Activated CD4-positive, alpha-beta T cell treated with anti-CD3 and anti-CD28 coated beads, Interleukin-2, amount 50 U/mL, for 1 hour (primary cell): ENCODE data around the gene MRPL55.

Experiments
- DNase-seq: peaks from one replicate; pipeline ENCODE4 v3.0.0-alpha.2; 2020

Gene MRPL55

DNA sequence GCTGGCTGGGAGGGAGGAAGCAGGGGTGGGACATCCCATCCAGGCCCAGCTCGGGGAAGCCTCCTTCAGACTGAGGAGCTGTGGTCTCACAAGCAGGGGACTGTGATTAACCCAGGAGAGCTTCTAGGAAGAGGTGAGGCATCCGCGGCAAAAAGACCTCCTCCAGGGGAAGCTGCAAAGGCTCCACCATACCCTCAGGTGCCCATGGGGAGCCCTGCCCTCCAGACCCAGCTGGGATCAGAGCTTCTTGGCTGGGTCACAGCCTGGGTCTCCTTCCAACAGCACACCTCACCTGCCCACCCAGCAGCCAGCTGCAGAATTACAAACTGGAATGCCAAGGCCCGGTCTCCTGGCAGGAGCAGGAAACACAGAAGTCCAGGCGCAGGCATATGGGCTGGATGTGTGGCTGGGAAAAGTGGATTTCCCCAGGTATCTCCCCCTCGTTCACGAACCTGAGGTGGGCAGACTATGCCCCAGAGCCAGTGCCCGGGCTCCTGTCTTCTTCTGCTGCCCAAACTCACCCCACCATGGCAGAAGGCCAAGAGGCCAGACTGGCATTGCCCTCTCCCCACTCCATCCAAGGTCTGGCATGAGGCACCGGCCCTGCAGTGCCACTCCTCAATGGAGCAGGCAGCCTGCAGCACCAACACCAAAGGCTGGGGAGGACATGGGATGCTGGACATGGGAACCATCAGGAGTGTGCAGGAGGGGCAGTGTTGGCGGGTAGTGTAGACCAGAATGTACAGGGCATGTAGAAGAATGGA, 42.0 kb downstream of the MRPL55 start:
- no peak for DNase-seq

- DNase-seq, result no peak
Observed at GRCh38 chr1:228066416-228066815, 42.7 kb downstream of the MRPL55 start.

DNA sequence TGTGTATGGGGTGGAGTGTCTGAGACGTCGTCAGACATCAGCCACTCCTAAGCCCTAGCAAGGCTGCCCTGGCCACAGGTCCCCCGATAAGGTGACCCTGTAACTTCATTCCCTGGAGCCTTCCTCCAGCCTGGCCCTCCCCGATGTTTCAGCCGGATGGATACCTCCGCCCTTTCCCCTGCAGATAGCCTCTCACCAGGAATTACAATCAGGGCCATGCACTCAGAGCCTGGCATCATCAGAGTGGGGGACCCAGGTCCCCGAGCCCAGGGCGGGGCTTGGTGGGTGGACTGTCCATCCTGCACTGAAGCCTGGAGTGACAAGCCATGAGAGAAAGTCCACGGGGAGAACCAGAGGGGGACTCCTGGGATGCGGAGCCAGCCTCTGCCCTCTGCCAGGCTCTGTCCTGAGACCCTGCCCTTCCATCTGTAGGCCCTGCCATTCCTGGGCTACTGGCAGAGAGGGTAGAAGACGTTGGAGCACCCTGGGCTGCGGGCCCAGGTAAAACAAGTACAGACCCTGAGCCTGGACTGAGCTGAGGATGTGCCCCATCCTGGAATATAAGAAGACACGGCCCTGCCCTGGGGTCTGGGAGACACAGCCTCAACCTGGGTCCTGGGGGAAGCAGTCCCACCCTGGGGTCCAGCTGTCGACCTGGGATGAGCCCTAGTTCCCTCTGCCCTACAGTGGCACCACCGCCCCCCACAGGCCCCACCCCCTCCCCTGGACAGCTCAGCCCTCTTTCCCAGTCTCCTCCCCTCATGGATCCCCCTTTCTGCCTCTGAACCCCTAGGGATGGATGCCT, 43.4 kb downstream of the MRPL55 start:
- DNase-seq, result no peak

GRCh38 chr1:228064741-228065542, 44.2 kb downstream of the MRPL55 start:
- DNase-seq, result no peak

- no peak for DNase-seq
Observed at GRCh38 chr1:228064296-228064695, 44.8 kb downstream of the MRPL55 start.

DNA sequence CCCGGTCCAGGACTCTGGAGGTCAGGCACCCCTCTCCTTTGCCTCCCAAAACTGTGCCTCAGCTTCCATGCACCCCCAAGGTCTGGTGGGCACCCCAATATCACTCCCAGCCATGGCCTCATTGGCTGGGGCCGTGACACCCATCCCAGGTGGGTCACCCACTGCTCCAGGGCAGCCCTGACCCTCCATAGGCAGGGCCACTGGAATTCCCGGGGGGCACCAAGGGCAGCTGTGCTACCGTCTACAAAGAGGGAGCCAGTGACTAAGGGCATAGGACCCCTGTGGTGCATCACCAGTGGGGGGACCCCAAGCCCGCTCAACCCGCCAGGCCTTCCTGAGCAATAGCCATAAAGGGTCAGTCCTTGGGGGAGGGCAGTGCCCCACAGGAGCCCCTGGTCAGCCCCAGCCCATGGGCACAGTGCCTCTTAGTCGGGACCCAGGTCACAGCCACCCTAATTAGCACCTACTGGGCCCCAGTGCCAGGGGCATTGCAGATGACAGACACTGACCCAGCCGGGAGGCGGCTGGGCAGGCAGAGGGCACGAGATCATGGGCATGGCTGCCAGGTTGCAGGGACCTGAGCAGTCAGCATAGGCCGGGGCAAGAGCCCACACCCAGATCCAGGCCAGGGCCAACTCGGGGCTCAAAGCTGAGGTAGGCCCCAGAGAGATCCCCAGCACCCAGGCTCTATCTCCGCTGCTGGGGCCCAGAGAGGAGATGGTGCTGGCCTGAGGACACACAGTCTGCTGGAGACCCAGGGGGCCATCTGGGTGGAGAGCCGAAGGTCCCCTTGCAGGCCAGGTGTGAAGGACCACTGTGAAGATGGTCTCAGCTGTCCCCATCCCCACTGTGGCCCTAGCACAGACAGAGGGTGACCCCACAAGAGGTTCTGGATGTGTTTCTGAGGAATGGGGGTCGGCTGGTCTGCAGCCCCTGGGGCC, 45.6 kb downstream of the MRPL55 start:
- DNase-seq, result no peak

GRCh38 chr1:228062812-228063211, 46.3 kb downstream of the MRPL55 start:
- no peak for DNase-seq

GRCh38 chr1:228062085-228062791, 46.9 kb downstream of the MRPL55 start:
- no peak for DNase-seq

- no peak for DNase-seq
Observed at GRCh38 chr1:228061411-228062084, 47.6 kb downstream of the MRPL55 start.

- no peak for DNase-seq
Observed at GRCh38 chr1:228060458-228061190, 48.5 kb downstream of the MRPL55 start.

GRCh38 chr1:228059634-228060457, 49.3 kb downstream of the MRPL55 start:
- DNase-seq, result peak; percentile 66

DNA sequence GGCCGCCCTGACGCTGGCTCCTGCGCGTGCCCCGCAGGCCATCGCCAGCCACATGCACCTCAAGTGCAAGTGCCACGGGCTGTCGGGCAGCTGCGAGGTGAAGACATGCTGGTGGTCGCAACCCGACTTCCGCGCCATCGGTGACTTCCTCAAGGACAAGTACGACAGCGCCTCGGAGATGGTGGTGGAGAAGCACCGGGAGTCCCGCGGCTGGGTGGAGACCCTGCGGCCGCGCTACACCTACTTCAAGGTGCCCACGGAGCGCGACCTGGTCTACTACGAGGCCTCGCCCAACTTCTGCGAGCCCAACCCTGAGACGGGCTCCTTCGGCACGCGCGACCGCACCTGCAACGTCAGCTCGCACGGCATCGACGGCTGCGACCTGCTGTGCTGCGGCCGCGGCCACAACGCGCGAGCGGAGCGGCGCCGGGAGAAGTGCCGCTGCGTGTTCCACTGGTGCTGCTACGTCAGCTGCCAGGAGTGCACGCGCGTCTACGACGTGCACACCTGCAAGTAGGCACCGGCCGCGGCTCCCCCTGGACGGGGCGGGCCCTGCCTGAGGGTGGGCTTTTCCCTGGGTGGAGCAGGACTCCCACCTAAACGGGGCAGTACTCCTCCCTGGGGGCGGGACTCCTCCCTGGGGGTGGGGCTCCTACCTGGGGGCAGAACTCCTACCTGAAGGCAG, 50.0 kb downstream of the MRPL55 start:
- peak; percentile 57 for DNase-seq

DNA sequence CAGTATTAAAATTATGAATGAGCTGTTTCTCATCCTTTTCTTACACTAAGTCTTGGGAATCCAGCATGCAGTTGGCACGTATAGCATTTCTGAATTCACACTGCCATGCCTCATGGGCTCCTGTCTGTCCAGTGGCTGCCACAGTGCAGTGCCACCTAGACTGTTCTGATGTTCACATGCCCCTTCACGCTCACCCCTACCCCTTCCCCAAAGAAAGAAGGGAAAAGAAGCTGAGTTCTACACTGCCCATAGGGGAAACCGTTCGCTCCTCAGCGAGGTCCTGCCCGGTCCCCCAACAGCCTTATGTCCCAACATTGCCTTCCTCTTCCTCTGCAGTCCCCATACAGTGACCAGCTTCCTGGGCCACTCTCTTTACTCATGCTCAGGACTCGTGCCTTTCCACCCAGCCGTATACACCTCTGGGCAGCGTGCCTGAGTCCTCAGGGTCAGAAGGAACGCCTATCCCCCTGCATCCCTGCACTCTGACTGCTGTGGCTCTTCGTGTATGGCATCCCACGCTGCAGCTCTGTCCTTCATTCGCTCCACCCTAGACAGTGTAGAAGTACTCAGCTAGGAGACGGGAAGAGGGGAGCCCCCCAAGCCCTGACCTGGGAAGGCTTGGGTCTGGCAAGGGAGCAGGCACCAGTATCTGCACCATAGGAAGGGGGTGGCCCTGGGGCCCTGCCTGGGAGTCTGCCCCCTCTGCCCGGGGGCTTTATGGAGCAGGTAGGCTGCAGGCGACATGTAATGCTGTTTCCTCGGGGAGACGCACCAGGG, 50.7 kb downstream of the MRPL55 start:
- DNase-seq, result no peak
